Jurkat, Clone E6-1 (cell line): ENCODE measurements around the gene DLL3.
A peak's percentile ranks its signal among the peaks of the same experiment; 100 is the strongest.

ENCODE experiments used
- DNase-seq: peaks from one replicate; pipeline ENCODE4 v3.0.0-alpha.2; 2011; ENCODE audit warnings: low read depth, low spot score
- H3K4me3 ChIP-seq: 2 replicates; pipeline ENCODE4 v1.5.1; 2011; ENCODE audit warnings: mild to moderate bottlenecking, low read length, control low read depth, moderate library complexity

DLL3 gene

DNA sequence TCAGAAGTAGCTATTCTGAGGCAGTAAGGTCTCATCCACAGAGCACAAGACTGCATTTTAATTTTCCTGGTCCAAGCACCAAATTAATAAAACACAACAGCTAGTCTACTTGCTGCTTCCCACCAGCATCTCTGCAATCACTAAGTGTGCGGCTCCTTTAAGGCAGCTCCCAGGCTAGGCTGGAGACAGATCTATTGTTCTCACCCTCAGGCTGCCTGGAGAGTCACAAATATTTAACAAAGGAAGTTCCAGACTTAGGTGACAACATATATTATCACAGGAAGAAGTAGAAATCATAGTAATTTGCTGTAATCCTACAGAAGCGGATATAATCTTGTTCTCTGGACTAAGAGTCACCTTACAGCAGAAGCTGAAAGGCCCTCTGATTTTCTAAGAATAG, 43.5 kb downstream of the DLL3 start:
- H3K4me3 ChIP-seq = no peak overlapping the region
- DNase-seq = no peak

- H3K4me3 ChIP-seq = no peak overlapping the region
- no peak for DNase-seq
Measured at GRCh38 chr19:39543477-39543857, 44.7 kb downstream of the DLL3 start.

GRCh38 chr19:39544226-39544903, 45.6 kb downstream of the DLL3 start:
- DNase-seq = no peak
- no peak overlapping the region for H3K4me3 ChIP-seq

DNA sequence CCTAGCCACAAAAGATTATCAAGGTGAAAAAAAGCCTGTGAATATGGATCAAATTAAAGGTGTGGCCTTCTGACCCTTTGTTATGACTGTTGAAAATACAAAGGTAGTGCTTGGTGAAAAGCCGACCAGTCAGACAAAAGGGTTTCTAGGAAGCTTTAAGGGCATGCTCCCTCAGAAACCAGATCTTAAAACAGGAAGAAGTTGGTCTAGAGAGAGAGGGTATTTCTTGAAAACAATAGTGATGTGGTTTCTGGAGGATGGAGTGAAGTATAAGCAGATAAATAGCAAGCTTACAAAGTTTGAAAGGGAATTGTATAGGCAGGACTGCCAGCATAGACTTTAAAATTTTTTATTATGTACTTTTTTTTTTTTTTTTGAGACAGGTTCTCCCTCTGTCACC, 46.2 kb downstream of the DLL3 start:
- H3K4me3 ChIP-seq = no peak overlapping the region
- DNase-seq = peak; percentile 60

GRCh38 chr19:39546599-39546998, 47.9 kb downstream of the DLL3 start:
- H3K4me3 ChIP-seq = no peak overlapping the region
- no peak for DNase-seq

DNA sequence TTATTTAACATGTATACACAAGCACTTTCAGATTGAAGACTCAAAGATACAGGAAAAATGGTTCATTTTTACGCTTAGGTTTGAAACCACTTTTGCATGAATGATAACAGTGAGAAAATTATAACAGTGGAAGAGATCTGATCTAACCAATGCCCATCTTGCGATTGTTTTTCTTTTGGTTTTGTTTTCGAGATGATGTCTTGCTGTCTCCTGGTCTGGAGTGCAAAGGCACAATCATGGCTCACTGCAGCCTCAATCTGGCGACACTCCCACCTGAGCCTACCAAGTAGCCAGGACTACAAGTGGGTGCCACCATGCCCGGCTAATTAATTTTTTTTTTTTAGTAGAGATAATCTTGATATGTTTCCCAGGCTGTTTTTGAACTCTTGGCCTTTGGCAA, 51.5 kb downstream of the DLL3 start:
- DNase-seq = no peak
- H3K4me3 ChIP-seq = no peak overlapping the region

- no peak for DNase-seq
- H3K4me3 ChIP-seq = no peak overlapping the region
Measured at GRCh38 chr19:39553082-39553652, 54.4 kb downstream of the DLL3 start.

GRCh38 chr19:39554701-39555311, 56.1 kb downstream of the DLL3 start:
- no peak for DNase-seq
- H3K4me3 ChIP-seq = no peak overlapping the region

- H3K4me3 ChIP-seq = no peak overlapping the region
- no peak for DNase-seq
Measured at GRCh38 chr19:39555883-39556282, 57.1 kb downstream of the DLL3 start.
